ENCODE measurements around the gene SELENOO.

DNA sequence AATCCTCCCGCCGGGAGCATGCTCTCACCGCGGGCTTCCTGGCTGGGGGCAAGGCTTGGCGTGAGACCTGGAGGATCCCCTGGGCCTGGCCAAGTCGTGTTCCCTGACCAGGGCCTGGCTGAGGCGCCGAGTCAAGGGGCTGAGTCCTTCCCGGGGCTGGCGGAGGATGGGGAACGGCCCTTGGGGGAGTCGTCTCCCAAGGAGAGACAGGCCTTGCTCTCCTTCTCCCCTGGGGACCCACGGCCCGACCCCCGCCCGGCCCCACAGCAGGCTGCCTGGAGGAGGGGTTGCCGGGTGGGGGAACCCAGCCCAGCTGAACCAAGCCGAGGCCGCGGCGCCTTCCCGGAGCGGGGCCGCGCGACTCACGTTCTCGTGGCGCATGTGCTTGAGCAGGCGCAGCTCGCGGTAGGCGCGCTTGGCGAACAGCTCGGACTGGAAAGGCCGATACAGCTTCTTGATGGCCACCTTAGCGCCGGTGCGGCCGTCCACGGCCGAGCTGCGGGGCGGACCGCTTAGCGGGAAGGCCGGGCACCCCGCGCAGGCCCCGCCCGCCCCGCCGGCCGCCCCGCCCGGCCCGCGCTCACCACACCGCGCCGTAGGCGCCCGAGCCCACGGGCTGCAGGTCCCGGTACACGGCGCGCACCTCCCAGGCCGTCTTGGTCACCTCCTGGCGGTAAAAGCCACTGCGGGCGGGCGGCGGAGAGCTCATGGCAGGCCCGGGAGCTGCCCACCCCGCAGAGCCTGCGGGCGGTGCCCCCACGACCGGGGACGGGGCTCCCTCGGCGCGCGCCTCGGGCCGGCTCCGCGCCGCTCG, 60.2 kb downstream of the SELENOO start:
- TF ChIP-seq, protein P1, sequence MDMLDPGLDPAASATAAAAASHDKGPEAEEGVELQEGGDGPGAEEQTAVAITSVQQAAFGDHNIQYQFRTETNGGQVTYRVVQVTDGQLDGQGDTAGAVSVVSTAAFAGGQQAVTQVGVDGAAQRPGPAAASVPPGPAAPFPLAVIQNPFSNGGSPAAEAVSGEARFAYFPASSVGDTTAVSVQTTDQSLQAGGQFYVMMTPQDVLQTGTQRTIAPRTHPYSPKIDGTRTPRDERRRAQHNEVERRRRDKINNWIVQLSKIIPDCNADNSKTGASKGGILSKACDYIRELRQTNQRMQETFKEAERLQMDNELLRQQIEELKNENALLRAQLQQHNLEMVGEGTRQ (IDR thresholded peaks at IDR 0.05; ENCODE audit: borderline replicate concordance, low read depth, low read length), result no peak
- no peak for TF ChIP-seq EP300 (IDR thresholded peaks at IDR 0.05; ENCODE audit: borderline replicate concordance in 1 of 2, low read depth in 1 of 2, low read length in 1 of 2)
- no peak for TF ChIP-seq POLR2AphosphoS5 (IDR thresholded peaks at IDR 0.05; ENCODE audit: low read depth, low read length)
- no peak for TF ChIP-seq RAD21 (IDR thresholded peaks at IDR 0.05; ENCODE audit: low read length)
- no peak for TF ChIP-seq NFIC (IDR thresholded peaks at IDR 0.05; ENCODE audit: borderline replicate concordance)
- TF ChIP-seq, protein P2, sequence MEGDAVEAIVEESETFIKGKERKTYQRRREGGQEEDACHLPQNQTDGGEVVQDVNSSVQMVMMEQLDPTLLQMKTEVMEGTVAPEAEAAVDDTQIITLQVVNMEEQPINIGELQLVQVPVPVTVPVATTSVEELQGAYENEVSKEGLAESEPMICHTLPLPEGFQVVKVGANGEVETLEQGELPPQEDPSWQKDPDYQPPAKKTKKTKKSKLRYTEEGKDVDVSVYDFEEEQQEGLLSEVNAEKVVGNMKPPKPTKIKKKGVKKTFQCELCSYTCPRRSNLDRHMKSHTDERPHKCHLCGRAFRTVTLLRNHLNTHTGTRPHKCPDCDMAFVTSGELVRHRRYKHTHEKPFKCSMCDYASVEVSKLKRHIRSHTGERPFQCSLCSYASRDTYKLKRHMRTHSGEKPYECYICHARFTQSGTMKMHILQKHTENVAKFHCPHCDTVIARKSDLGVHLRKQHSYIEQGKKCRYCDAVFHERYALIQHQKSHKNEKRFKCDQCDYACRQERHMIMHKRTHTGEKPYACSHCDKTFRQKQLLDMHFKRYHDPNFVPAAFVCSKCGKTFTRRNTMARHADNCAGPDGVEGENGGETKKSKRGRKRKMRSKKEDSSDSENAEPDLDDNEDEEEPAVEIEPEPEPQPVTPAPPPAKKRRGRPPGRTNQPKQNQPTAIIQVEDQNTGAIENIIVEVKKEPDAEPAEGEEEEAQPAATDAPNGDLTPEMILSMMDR (IDR thresholded peaks at IDR 0.05), result no peak
- TF ChIP-seq TEAD4 (IDR thresholded peaks at IDR 0.05; ENCODE audit: borderline replicate concordance, insufficient read depth), result no peak
- TF ChIP-seq EZH2phosphoT487 (IDR thresholded peaks at IDR 0.05; ENCODE audit: borderline replicate concordance, low read depth), result no peak
- TF ChIP-seq SMC3 (IDR thresholded peaks at IDR 0.05; ENCODE audit: low read depth, low read length), result no peak
- no peak for TF ChIP-seq FOXJ3 (CRISPR knock-in tag; IDR thresholded peaks at IDR 0.05)
- no peak for TF ChIP-seq CHD2 (IDR thresholded peaks at IDR 0.05; ENCODE audit: low read length, partially characterized antibody)
